HG02870 (cell line): ENCODE measurements around the gene GALNT18.
A peak's percentile ranks its signal among the peaks of the same experiment; 100 is the strongest.

Source experiments
- ATAC-seq: cut with Tn5 transposase; IDR thresholded peaks from one replicate; pipeline ENCODE4 v1.9.1; 2021; ENCODE audit warnings: mild to moderate bottlenecking, moderate library complexity; ENCODE audit not compliant: unreplicated experiment

The GALNT18 gene

DNA sequence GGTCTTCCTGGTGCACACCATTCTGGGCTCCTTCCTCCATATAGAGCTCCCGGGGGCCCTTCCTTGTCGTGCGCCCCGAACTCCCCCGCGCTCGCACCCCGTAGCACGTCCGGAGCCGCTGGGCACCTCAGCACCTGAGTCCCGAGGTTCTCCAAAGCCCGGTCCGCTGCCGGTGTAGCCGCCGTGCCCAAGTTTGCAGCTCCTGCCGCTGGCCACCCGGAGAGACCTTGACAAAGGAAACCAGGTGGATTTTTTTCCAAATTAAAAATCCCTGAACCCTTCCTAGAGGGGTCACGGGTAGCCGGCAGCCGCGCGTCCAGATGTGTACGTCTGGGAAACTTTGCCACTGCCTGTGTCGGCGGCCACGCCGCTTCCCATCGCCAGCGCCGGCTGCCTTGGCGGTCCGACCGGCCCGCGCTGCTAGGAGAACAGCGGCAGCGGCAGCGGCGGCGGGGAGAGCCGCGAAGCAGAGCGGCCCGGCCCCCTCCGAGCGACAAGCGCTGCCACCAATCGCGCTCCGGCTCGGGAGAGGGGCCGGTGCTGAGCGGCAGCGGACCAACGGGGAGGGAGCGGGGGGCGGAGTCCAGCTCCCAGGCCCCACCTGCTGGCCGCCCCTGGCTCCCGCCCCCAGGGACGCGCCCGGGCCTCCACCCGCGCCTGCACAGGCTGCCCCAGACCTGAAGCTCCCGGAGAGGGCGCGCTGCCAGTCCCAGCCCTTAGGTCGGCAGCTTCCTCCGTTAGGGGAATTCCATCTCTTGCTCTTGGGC, at the start of gene GALNT18:
TSS of gene GALNT18 (minus strand) at position 433 of the 767 bp plus-strand sequence.
- peak; percentile 89 for ATAC-seq

DNA sequence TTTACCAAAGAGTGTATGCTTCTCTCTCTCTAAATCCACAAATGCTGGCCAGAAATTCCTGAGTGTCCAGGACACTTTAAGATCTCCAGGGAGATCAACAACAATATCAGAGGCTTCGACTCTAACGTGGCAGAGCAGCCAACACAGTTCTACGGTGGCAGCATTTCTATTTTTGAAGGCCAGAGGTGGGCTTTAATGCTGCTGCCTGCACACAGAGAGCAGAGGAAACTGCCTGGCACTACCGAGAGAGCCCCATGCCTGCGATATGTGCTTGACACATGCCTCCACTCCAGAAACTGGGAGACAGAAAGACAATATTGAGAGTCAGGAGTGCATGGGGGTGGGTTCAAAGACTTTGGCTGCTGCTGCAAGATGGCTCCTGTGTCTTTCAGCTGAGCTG, 48.8 kb upstream of the GALNT18 start:
- ATAC-seq: no peak

DNA sequence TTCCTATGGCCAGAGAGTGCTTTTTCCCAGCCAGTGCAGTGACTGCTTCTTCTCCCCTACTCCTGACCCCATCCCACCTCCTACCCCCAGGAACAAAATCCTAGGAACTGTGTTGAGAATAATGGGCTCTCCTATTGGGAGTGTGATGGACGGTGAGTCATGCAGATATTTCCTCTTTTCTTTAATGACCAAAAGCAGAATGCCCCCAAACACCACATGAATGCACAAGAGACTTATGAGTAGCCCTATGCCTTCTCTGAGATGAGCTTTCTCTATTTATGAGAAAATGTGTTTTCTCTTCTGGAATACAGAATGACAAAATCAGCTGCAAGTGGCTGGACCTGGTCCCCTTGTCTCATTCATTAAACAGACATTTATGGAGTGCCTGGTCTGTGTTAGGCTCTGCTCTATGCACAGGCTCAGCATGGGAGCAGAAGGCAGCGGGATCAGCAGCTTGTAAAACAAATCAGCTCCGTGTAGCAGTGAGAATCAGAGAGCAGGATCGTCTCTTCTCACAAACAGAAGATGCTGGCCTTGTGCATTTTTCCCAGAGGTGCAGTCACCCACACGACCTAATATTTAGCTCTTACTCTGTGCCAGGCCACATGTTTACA, 47.5 kb upstream of the GALNT18 start:
- no peak for ATAC-seq

- ATAC-seq: no peak
Measured at GRCh38 chr11:11668781-11669180, 47.0 kb upstream of the GALNT18 start.

DNA sequence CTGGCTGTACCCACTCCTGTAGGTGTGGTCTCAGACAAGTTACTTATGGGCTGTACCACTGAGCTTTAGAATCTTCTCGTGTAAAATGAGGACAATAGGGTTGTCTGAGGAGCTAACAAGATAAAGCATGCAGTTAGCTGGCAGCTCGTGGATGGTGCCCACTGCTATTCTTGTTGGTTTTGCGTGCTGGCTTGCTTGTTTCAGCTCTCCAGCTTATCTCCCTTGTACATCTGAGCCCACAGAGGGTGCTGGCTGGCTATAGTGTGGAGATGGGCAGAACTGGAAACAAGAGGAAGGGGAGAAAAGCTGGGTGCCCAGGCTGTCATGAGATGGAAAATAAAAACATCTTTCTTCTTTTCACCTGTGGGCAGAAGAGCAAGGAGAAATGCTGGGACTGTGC, 46.5 kb upstream of the GALNT18 start:
- no peak for ATAC-seq

DNA sequence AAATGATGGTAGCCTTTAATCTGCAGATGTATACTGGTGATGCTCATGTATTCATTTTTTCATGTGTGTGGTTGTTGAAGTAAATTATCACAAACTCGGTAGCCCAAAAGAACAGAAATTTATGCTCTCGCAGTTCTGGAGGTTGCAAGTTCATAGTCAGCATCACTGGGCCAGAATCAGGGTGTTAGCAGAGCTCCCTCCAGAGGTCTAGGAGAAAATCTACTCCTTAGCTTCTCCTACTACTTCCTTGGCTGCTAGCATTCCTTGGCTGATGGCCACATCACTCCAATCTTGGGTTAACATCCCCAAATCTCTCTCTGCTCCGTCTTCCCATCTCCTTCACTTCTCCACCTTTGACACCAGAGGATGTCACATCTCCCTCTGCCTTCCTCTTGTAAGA, 45.3 kb upstream of the GALNT18 start:
- no peak for ATAC-seq

- no peak for ATAC-seq
Measured at GRCh38 chr11:11665407-11665806, 43.6 kb upstream of the GALNT18 start.

- no peak for ATAC-seq
Measured at GRCh38 chr11:11663907-11664306, 42.1 kb upstream of the GALNT18 start.

GRCh38 chr11:11662578-11662977, 40.8 kb upstream of the GALNT18 start:
- no peak for ATAC-seq

DNA sequence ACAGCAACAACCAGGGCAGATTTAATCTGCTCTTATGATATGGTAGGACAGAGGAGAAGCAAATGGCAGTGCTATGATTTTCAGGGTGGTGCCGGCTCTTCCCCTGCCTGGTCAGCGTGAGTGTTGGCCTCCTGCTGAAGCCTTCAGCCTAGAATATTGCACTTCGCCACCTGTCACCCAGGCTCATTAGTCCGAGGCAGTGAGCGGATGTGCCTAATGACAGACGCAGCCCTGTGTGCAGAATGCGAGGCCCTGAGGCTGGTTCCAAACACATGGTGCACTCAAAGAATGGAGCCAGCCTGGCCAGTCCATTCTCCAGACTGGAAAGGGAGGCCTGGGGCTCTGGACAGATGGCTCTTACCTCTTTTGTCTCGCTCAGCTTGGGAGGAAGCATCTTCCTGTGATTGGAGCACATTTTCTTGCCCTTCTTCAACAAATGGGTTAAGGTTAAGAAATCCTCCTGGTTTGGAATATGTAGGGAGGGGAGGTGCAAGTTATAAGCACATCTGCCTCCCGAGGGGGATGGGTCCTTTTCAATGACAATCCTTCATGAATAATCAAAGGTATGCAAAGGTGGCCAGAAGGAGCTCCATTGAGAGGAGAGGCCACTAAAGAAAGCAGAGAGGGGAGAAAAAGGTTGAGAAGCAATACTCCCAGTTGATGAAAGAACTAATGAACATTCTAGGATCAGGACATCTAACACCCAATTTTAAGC, 39.7 kb upstream of the GALNT18 start:
- no peak for ATAC-seq

DNA sequence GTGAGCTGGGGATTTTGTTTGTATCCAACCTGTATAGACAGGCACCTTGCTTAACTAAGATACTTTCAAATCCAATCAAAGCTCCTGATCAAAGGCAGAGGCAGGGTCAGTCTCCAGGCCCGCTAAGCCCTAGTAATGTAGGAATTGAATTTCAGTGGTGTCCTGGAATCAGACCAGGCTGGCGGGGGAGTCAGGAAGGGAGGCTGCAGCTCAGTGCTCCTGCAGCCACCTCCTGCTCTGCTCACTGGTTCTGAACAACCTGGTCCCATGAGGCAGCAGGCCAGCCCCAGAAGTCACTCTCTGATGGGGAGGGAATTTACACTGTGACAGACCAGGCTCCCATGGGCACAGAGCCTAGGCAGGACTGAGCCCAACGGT, 38.5 kb upstream of the GALNT18 start:
- ATAC-seq: no peak

- ATAC-seq: no peak
Measured at GRCh38 chr11:11659567-11660362, 38.0 kb upstream of the GALNT18 start.

DNA sequence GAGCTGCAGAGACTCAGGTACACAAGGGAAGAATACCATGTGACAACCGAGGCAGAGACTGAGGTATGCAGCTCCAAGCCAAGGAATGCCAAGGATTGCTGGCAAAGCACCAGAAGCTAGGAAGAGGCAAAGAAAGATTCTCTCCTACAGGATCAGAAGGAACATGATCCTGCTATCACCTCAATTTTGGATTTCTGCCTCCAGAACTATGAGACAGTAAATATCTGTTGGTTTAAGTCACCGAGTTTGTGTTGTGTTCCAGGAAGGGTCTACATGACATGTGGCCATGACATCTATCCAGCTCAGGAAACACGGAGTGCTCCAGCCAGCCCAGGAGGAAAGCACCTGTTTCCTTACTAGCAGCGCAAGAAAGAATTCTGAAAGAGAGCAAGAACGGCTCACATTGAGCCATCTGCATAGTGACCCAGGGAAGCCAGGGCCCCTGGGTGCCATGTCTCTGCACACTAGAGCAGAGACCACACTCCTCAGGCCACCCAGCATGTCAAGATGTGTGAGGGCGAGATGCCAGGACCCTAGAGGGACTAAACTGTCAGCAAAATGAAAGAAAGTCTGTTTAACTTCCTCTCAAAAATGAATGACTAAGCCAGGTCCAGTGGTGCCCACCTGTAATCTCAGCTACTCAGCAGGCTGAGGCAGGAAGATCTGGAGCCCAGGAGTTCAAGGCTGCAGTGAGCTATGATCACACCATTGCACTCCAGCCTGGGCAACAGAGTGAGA, 35.6 kb upstream of the GALNT18 start:
- ATAC-seq: no peak

DNA sequence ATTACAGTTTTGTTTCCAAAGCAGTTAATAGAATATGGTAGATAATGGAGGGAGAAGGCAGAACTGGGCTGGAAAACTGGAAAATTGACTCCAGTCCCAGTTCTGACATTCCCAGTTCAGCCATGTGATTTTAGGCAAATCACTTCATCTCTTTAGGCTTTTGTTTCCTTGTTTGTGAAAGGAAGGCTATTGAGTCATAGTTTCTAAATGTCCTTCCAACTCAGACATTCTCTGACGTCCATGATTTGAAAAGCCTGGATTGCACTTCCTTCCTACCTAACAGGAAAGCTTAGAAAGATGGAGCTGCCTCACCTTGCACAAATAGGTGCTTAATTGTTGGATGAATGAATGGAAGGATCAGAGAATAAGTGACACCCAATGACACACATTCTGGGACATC, 19.8 kb upstream of the GALNT18 start:
- no peak for ATAC-seq

DNA sequence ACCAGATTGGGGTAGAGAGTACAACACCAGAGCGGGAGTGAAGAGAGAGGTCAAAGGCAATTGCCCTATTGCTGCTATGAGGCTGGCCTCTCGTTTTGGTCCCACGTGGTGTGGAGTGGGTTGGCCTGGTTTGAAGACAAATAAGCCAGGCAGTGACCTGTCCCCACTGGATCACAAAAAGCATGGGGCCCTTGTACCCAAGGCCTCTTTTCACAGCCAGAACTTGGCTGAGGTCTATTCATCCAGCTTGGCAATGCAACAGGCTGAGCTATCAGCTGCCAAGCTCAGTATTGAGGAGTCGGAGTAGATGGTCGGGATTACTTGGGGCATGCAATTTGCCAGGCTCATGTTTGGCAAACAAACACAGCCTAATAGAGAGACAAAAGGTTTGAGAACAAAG, 19.2 kb upstream of the GALNT18 start:
- ATAC-seq: no peak

- ATAC-seq: no peak
Measured at GRCh38 chr11:11640152-11640551, 18.3 kb upstream of the GALNT18 start.

GRCh38 chr11:11636671-11637070, 14.9 kb upstream of the GALNT18 start:
- ATAC-seq: no peak

DNA sequence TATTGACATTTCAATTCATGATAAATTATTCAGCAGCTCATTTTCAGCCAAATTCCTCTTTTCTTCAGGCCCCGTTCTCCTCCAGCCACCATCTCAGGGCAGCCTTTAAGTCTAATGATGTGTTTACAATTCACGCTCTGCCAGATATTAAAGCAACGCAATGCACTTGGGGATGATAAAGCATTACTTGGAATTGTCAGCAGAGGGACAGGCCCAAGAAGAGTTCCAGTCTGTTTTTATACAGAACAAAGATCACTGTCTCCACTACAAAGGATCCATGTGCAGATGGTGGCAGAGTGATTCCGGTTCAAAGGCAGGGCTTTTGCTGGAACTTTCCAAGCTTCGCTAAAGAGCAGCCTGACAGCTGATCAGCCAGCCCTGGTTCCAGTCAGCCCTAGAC, 13.6 kb upstream of the GALNT18 start:
- no peak for ATAC-seq

- no peak for ATAC-seq
Measured at GRCh38 chr11:11629368-11629767, 7.6 kb upstream of the GALNT18 start.

GRCh38 chr11:11628651-11629050, 6.8 kb upstream of the GALNT18 start:
- no peak for ATAC-seq

GRCh38 chr11:11626128-11626527, 4.3 kb upstream of the GALNT18 start:
- no peak for ATAC-seq
